ENCODE results near the gene STK32A.
A peak's percentile ranks its signal among the peaks of the same experiment; 100 is the strongest.

STK32A gene

DNA sequence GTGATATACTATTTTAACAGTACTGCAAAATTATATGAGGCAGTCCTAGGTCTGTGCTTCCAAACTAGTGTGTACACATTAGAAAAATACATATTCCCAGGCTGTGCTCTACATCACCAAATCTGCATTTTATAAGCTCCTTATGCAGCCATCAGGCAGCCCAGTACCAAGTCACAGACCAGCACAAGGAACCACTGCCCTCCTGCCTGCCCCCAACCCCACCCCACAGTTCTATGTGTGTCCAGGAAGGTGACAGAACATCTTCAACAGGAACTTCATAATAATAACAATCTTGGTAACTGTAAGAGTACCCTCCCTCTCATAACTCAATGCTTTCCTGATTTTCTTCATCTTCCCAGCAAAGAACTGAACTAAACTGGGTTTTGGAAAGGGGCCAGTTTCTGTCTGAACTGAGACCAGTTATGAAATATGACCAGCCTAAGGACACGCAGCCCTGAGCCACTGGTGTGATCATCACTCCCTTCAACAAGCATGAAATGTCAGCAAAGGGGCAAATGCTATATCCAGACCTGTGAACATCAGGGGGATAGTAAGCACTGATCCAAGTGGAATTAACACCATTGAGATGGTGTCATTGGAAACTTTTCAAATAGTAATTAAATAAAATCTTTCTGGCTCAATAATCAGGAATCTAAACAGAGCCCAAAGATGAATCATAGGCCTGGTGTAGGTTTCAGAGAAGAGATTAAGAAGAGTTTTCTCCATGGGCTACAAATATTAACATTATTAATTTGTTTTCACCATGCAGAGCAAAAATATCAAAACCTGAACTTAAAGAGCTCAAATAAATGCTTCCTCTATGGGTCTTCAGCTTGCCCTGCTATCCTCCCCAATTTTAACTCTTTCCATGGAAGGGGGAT, 192.9 kb downstream of the STK32A start:
- Histone ChIP-seq H2BK120ac (ENCODE audit: insufficient read depth, low read length, poor library complexity) (no peak overlapping the region), H2AK5ac (ENCODE audit: low read length) (no peak overlapping the region), H3K9ac (ENCODE audit: low read length) (no peak overlapping the region), H2AFZ (ENCODE audit: insufficient read depth, low read length, poor library complexity) (no peak overlapping the region), H4K91ac (ENCODE audit: low read depth, low read length) (no peak overlapping the region), H3K36me3 (ENCODE audit: control insufficient read depth in 1 of 2, insufficient read depth in 2 of 2, low read length in 2 of 2) (peaks cover 3 to 7% of the 10 kb centered on the region in 2 experiments), H3K23ac (ENCODE audit: low read length) (no peak overlapping the region), H2BK12ac (ENCODE audit: low read length) (no peak overlapping the region), H3K18ac (ENCODE audit: low read length) (no peak overlapping the region), H3K14ac (ENCODE audit: low read length) (no peak overlapping the region), H3K79me1 (ENCODE audit: low read length) (peaks cover 7% of the 10 kb centered on the region), H3K4me2 (ENCODE audit: low read length) (no peak overlapping the region), H3K4ac (ENCODE audit: low read depth, low read length) (peak overlapping the region; percentile 52), H3K27ac (ENCODE audit: low read depth, low read length) (no peak overlapping the region), H3K79me2 (ENCODE audit: control insufficient read depth, insufficient read depth, low read length, poor library complexity) (no peaks in the 10 kb centered on the region), H4K8ac (ENCODE audit: low read depth, low read length) (no peak overlapping the region), H3K27me3 (ENCODE audit: insufficient read depth, low read length) (no peaks in the 10 kb centered on the region), H3K4me1 (ENCODE audit: control insufficient read depth in 1 of 2, insufficient read depth in 2 of 2, low read length in 2 of 2) (peaks cover 6 to 12% of the 10 kb centered on the region in 2 experiments), H4K12ac (ENCODE audit: low read depth, low read length) (no peak overlapping the region), H2BK5ac (ENCODE audit: low read depth, low read length, poor library complexity) (no peak overlapping the region), H3K4me3 (ENCODE audit: low read depth, low read length) (no peak overlapping the region), H3K9me3 (ENCODE audit: insufficient read depth, low read depth, low read length) (no peaks in the 10 kb centered on the region)
- DNase-seq: no peak
- no CpG with 5 or more reads among the region's 1 CpG for WGBS (ENCODE audit: extremely low coverage, insufficient coverage, insufficient read length)

DNA sequence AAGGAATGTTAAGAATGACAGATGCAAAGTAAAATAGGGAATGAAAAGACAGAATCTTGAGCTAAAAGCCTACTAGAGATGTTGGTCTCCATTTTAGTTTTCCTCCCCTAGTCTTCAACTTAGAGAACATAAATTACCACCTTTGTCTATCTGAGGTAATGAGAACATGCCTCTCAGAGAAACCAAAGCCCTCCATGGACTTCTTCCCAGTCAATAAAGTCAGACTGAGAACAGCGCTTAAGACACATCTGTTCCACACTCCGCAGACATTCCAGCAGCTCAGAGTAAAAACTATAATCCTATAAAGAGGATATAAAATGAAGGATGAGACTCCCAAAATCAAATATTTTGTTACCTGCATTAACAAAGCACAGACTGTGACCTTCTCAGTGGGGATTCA, 195.8 kb downstream of the STK32A start:
- Histone ChIP-seq H2BK120ac (ENCODE audit: insufficient read depth, low read length, poor library complexity) (no peak overlapping the region), H3K18ac (ENCODE audit: low read length) (no peak overlapping the region), H3K4ac (ENCODE audit: low read depth, low read length) (no peak overlapping the region), H3K23ac (ENCODE audit: low read length) (no peak overlapping the region), H3K27me3 (ENCODE audit: insufficient read depth, low read length) (no peaks in the 10 kb centered on the region), H3K4me2 (ENCODE audit: low read length) (no peak overlapping the region), H3K4me3 (ENCODE audit: low read depth, low read length) (no peak overlapping the region), H3K4me1 (ENCODE audit: control insufficient read depth in 1 of 2, insufficient read depth in 2 of 2, low read length in 2 of 2) (peaks cover 13 to 21% of the 10 kb centered on the region in 2 experiments), H3K36me3 (ENCODE audit: control insufficient read depth in 1 of 2, insufficient read depth in 2 of 2, low read length in 2 of 2) (peaks cover 0 to 3% of the 10 kb centered on the region in 2 experiments), H4K91ac (ENCODE audit: low read depth, low read length) (no peak overlapping the region), H3K79me1 (ENCODE audit: low read length) (peaks cover 12% of the 10 kb centered on the region), H3K9me3 (ENCODE audit: insufficient read depth, low read depth, low read length) (no peaks in the 10 kb centered on the region), H2AK5ac (ENCODE audit: low read length) (no peak overlapping the region), H4K12ac (ENCODE audit: low read depth, low read length) (no peak overlapping the region), H4K8ac (ENCODE audit: low read depth, low read length) (no peak overlapping the region), H3K27ac (ENCODE audit: low read depth, low read length) (peak overlapping the region; percentile 94), H2AFZ (ENCODE audit: insufficient read depth, low read length, poor library complexity) (no peak overlapping the region), H2BK5ac (ENCODE audit: low read depth, low read length, poor library complexity) (no peak overlapping the region), H2BK12ac (ENCODE audit: low read length) (no peak overlapping the region), H3K9ac (ENCODE audit: low read length) (no peak overlapping the region), H3K14ac (ENCODE audit: low read length) (no peak overlapping the region), H3K79me2 (ENCODE audit: control insufficient read depth, insufficient read depth, low read length, poor library complexity) (no peaks in the 10 kb centered on the region)
- WGBS (ENCODE audit: extremely low coverage, insufficient coverage, insufficient read length): no CpG with 5 or more reads among the region's 2 CpGs
- DNase-seq: no peak

DNA sequence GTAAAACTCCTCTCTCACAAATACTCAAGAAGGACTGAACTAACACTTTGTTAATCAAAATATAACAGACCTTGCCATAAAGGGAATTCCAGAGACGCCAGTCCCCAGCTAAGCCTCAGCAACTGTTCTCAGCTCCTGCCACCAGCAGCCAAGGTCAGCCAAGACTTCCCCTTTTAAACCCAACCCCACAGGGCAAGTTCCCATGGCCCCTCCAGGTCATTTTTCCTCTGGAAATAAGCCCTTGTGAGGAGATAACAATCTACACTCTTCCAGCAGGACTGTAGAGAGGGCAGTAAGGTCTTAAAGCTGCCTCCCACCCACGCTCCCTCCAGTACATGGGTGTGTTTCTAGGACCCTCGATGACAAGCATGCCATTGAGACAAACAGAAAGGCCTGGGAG, 196.8 kb downstream of the STK32A start:
- Histone ChIP-seq H2AFZ (ENCODE audit: insufficient read depth, low read length, poor library complexity) (no peak overlapping the region), H2BK5ac (ENCODE audit: low read depth, low read length, poor library complexity) (peak overlapping the region; percentile 19), H3K4me3 (ENCODE audit: low read depth, low read length) (no peak overlapping the region), H2BK12ac (ENCODE audit: low read length) (no peak overlapping the region), H3K4me2 (ENCODE audit: low read length) (peak overlapping the region; percentile 3), H2BK120ac (ENCODE audit: insufficient read depth, low read length, poor library complexity) (peak overlapping the region; percentile 65), H4K91ac (ENCODE audit: low read depth, low read length) (peak overlapping the region; percentile 33), H3K18ac (ENCODE audit: low read length) (peak overlapping the region; percentile 7), H3K4ac (ENCODE audit: low read depth, low read length) (no peak overlapping the region), H3K27ac (ENCODE audit: low read depth, low read length) (peak overlapping the region; percentile 94), H2AK5ac (ENCODE audit: low read length) (no peak overlapping the region), H3K4me1 (ENCODE audit: control insufficient read depth in 1 of 2, insufficient read depth in 2 of 2, low read length in 2 of 2) (peaks cover 13 to 24% of the 10 kb centered on the region in 2 experiments), H3K9me3 (ENCODE audit: insufficient read depth, low read depth, low read length) (no peaks in the 10 kb centered on the region), H4K8ac (ENCODE audit: low read depth, low read length) (peak overlapping the region; percentile 10), H4K12ac (ENCODE audit: low read depth, low read length) (no peak overlapping the region), H3K23ac (ENCODE audit: low read length) (no peak overlapping the region), H3K14ac (ENCODE audit: low read length) (no peak overlapping the region), H3K79me1 (ENCODE audit: low read length) (peaks cover 12% of the 10 kb centered on the region), H3K79me2 (ENCODE audit: control insufficient read depth, insufficient read depth, low read length, poor library complexity) (no peaks in the 10 kb centered on the region), H3K27me3 (ENCODE audit: insufficient read depth, low read length) (no peaks in the 10 kb centered on the region), H3K9ac (ENCODE audit: low read length) (no peak overlapping the region), H3K36me3 (ENCODE audit: control insufficient read depth in 1 of 2, insufficient read depth in 2 of 2, low read length in 2 of 2) (peaks cover 0 to 3% of the 10 kb centered on the region in 2 experiments)
- DNase-seq: no peak
- no CpG with 5 or more reads among the region's 3 CpGs for WGBS (ENCODE audit: extremely low coverage, insufficient coverage, insufficient read length)

DNA sequence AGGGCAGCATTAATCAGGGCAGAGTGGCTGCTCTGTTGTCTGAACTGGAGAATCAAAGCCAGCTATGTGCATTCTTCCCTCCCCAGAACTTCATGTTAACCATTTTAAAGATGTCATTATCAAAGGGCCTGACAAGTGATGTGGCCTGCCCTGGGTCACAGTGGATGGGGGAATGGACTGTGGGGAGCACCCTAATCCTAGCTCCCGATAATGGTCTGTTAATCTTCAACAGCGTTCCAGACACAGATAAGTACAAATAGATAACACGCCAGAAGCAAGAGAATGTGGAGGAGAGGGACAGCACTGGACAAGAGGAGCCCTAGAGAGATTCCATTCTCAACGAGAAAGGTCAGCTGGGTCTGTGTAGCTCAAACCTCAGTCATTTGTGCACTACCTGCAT, 197.5 kb downstream of the STK32A start:
- Histone ChIP-seq H3K79me2 (ENCODE audit: control insufficient read depth, insufficient read depth, low read length, poor library complexity) (no peaks in the 10 kb centered on the region), H2BK12ac (ENCODE audit: low read length) (no peak overlapping the region), H4K91ac (ENCODE audit: low read depth, low read length) (peak overlapping the region; percentile 33), H4K8ac (ENCODE audit: low read depth, low read length) (no peak overlapping the region), H3K18ac (ENCODE audit: low read length) (no peak overlapping the region), H3K9ac (ENCODE audit: low read length) (no peak overlapping the region), H2AFZ (ENCODE audit: insufficient read depth, low read length, poor library complexity) (no peak overlapping the region), H4K12ac (ENCODE audit: low read depth, low read length) (no peak overlapping the region), H3K4me1 (ENCODE audit: control insufficient read depth in 1 of 2, insufficient read depth in 2 of 2, low read length in 2 of 2) (peaks cover 14 to 31% of the 10 kb centered on the region in 2 experiments), H3K23ac (ENCODE audit: low read length) (no peak overlapping the region), H2BK5ac (ENCODE audit: low read depth, low read length, poor library complexity) (peak overlapping the region; percentile 19), H2AK5ac (ENCODE audit: low read length) (no peak overlapping the region), H3K4me3 (ENCODE audit: low read depth, low read length) (no peak overlapping the region), H3K4me2 (ENCODE audit: low read length) (no peak overlapping the region), H3K27ac (ENCODE audit: low read depth, low read length) (peak overlapping the region; percentile 94), H3K36me3 (ENCODE audit: control insufficient read depth in 1 of 2, insufficient read depth in 2 of 2, low read length in 2 of 2) (peaks cover 0 to 3% of the 10 kb centered on the region in 2 experiments), H3K4ac (ENCODE audit: low read depth, low read length) (no peak overlapping the region), H3K79me1 (ENCODE audit: low read length) (peaks cover 12% of the 10 kb centered on the region), H3K9me3 (ENCODE audit: insufficient read depth, low read depth, low read length) (no peaks in the 10 kb centered on the region), H3K14ac (ENCODE audit: low read length) (no peak overlapping the region), H2BK120ac (ENCODE audit: insufficient read depth, low read length, poor library complexity) (no peak overlapping the region), H3K27me3 (ENCODE audit: insufficient read depth, low read length) (no peaks in the 10 kb centered on the region)
- no peak for DNase-seq
- no CpG with 5 or more reads among the region's 4 CpGs for WGBS (ENCODE audit: extremely low coverage, insufficient coverage, insufficient read length)
